HG03280 (cell line): ENCODE results near the gene YIF1A.

Source experiments
- ATAC-seq: cut with Tn5 transposase; IDR thresholded peaks from one replicate; pipeline ENCODE4 v1.9.1; 2021; ENCODE audit warnings: mild to moderate bottlenecking, moderate library complexity; ENCODE audit not compliant: unreplicated experiment

The YIF1A gene

GRCh38 chr11:66248903-66249302 lies 40.0 kb downstream of the YIF1A start:
- no peak for ATAC-seq

DNA sequence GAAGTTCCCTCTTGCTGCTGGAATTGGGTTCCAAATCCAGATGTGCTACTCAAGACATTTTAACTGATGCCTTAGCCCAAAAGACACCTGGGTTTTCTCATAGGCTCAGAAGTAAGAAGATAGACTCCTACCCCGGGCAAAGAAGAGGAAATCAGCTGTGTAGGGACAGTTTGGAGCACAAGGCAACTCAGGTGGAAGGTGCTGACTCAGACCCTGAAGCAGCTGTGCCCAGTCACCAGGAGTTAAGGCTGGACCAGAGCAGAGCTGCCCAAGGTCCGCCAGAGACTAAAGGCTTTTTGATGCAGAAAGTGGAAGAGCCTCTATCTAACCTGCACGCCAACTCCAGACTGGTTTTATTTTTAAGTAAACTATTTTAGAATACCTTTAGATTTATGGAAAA lies 41.1 kb downstream of the YIF1A start:
- ATAC-seq = no peak

- ATAC-seq = no peak
Observed at GRCh38 chr11:66247295-66247694, 41.6 kb downstream of the YIF1A start.

- no peak for ATAC-seq
Observed at GRCh38 chr11:66243782-66244535, 45.0 kb downstream of the YIF1A start.

DNA sequence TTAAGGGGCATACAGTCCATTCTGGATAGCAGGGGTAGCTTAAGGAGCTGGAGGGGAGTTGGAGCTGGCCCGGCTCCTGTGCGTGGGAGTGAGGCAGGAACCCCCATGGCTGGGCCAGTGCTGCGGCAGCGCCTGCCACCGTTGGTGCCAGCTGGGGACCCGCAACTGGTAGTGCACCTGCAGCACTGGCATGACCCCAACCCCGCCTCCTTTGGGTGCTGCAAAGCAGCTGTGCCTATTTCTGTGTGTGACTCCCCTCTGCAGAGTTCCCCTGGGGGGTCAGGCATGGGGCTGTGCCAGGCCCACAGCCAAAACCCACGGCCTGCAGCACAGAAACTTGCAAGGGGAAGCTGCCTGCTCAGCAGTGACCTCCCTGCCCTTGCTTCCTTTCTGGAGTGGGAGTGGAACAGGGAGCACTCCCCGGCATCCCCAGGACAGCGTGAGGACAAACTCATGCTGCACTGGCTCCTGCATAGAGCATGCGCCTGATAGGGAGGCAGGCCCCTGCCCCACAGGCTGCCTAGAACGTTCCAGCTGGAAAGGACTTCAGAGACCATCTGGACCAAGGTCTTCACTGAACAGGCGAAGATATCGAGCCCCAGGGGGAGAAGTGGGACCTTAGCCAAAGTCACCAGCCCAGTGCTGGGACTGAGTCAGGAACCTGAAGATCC lies 46.7 kb downstream of the YIF1A start:
- ATAC-seq = no peak

DNA sequence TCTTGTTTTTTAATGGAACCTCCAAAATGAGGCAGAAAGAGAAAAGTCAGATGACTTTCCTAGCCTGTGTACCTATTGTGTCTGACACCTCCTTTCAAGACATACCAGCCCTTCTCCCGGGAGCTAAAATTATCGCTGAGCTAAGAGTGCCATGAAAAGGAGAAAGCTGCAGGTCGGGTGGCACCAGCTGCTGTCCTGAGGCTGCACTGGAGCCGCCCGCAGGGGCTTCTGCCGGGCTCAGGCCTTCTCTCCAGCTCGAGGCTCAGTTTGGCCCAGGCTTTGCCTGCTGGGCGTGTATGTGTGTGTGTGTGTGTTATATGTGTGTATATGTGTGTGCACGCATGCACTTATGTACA lies 48.2 kb downstream of the YIF1A start:
- no peak for ATAC-seq

GRCh38 chr11:66239998-66240780 lies 48.8 kb downstream of the YIF1A start:
- no peak for ATAC-seq

DNA sequence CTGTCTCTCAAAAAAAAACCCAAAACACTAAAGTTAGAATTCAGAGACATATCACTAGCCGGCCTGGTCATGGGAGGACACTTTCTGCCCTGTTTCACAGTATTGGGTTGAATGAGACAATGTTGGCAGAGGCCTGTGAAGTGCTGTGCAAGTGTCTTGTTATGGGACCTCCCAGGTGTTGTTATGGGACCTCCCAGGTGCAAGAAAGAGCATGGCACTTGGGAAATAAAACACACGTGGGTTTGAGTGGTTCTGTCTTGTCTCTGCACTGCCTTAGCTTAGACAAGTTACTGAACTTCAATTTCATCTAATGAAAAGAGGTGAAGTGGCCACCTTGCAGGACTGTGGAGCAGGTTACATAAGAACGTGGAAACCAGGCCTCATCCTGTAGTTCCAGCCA lies 49.4 kb downstream of the YIF1A start:
- ATAC-seq = no peak

DNA sequence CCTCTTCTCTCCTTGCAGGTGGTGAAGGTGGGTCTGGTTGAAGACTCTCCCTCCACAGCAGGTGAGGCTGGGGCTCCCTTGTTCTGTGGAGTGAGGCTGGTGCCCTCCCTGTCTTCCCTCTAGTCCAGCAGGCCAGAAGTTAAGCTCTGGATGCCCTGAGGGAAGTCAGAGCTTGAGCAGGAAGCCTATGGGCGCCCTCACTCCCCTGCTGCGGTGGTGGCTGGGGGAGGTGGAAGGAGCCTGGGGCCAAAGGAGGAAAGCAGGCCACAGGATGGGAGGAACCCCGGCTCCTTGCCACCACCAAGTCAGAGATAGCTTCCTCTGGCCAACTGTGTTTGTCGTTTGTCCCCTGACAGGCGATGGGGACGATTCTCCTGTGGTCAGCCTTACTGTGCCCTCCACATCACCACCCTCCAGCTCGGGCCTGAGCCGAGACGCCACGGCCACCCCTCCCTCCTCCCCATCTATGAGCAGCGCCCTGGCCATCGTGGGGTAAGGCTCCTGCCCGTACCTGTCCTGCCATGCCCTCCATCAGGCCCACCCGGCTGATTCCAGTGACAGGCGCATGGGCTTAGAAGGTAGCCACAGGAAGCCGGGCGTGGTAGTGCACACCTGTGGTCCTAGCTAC lies 50.0 kb downstream of the YIF1A start:
- no peak for ATAC-seq

- no peak for ATAC-seq
Observed at GRCh38 chr11:66237867-66238266, 51.1 kb downstream of the YIF1A start.

GRCh38 chr11:66235141-66235540 lies 53.8 kb downstream of the YIF1A start:
- ATAC-seq = no peak
